Parathyroid adenoma (tissue), 2 donors: ENCODE results near the gene LRSAM1.

Experiments used
- H2AFZ ChIP-seq: fragments of 300-600 bp; sonication (generic); one replicate; pipeline ENCODE4 v1.7.0; 2017; ENCODE audit warnings: antibody characterized with exemption, mild to moderate bottlenecking
- H3K27ac ChIP-seq: fragments of 300-600 bp; sonication (generic); one replicate; pipeline ENCODE4 v1.7.0; 2017
- H3K27me3 ChIP-seq: fragments of 300-600 bp; sonication (generic); one replicate; pipeline ENCODE4 v1.7.0; 2017; ENCODE audit warnings: low read length; ENCODE audit not compliant: control insufficient read depth, insufficient read depth
- H3K36me3 ChIP-seq: fragments of 300-600 bp; sonication (generic); one replicate; pipeline ENCODE4 v1.7.0; 2017; ENCODE audit warnings: low read length; ENCODE audit not compliant: control insufficient read depth, insufficient read depth
- H3K4me1 ChIP-seq: fragments of 300-600 bp; sonication (generic); one replicate; pipeline ENCODE4 v1.7.0; 2017; ENCODE audit warnings: control low read depth
- H3K4me2 ChIP-seq: fragments of 300-600 bp; sonication (generic); one replicate; pipeline ENCODE4 v1.7.0; 2017; ENCODE audit warnings: low read length
- H3K4me3 ChIP-seq: fragments of 300-600 bp; sonication (generic); one replicate; pipeline ENCODE4 v1.7.0; 2017; ENCODE audit warnings: low read depth, low read length
- H3K79me2 ChIP-seq: fragments of 300-600 bp; sonication (generic); one replicate; pipeline ENCODE4 v1.7.0; 2017; ENCODE audit warnings: control low read depth
- H3K9ac ChIP-seq: fragments of 300-600 bp; sonication (generic); one replicate; pipeline ENCODE4 v1.7.0; 2017; ENCODE audit warnings: mild to moderate bottlenecking
- H3K9me3 ChIP-seq: fragments of 300-600 bp; sonication (generic); one replicate; pipeline ENCODE4 v1.7.0; 2017; ENCODE audit warnings: low read length; ENCODE audit not compliant: control insufficient read depth
- CTCF ChIP-seq: fragments of 300-600 bp; sonication (generic); IDR thresholded peaks from one replicate; pipeline ENCODE4 v1.7.0; 2017; ENCODE audit warnings: antibody characterized with exemption, mild to moderate bottlenecking
- donor health status: primary hyperparathyroidism.

The LRSAM1 gene

GRCh38 chr9:127529671-127530070 lies 78.4 kb downstream of the LRSAM1 start:
- no peak for TF ChIP-seq CTCF
- Histone ChIP-seq H3K4me3 (no peak overlapping the region), H3K9ac (no peak overlapping the region), H2AFZ (no peak overlapping the region), H3K79me2 (no peaks in the 10 kb centered on the region), H3K36me3 (no peaks in the 10 kb centered on the region), H3K27me3 (no peaks in the 10 kb centered on the region), H3K4me2 (no peak overlapping the region), H3K27ac (no peak overlapping the region), H3K9me3 (no peaks in the 10 kb centered on the region), H3K4me1 (peaks cover 8% of the 10 kb centered on the region)

DNA sequence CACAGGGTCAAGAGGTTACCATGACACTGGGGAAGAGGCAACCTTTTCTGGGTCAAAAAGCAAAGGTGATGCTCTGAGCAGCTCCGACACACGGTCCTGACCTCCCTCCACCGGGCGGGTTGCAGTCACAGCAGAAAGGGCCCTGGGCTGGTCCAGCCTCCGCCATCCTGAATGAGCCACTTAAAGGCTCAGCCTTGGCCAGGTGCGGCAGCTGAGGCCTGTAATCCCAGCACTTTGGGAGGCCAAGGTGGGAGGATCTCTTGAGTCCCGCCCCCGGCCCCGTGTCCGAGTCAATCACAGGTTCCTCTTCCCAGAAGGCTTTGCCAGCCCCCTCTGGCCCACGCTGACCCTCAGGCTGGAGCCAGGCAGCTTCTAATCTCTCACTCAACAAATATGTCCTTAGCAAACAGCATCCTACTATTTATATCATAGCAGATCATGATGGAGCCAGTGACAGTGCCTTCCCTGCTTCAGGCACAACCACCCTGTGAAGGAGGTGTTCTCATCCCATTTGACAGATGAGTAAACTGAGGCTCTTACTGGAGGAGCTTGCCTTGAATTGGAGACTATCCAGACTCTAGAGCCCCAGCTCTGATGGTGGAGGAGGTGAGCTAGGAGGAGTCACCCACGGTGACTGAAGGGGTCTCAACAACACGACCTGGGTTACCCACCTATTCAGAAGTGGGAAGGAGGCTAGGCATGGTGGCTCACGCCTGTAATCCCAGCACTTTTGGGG lies 79.1 kb downstream of the LRSAM1 start:
- Histone ChIP-seq H3K27ac (no peak overlapping the region), H3K36me3 (no peaks in the 10 kb centered on the region), H3K4me1 (peaks cover 8% of the 10 kb centered on the region), H3K79me2 (no peaks in the 10 kb centered on the region), H3K27me3 (no peaks in the 10 kb centered on the region), H3K9ac (no peak overlapping the region), H2AFZ (no peak overlapping the region), H3K9me3 (no peaks in the 10 kb centered on the region), H3K4me2 (no peak overlapping the region), H3K4me3 (no peak overlapping the region)
- no peak for TF ChIP-seq CTCF

- H3K27ac ChIP-seq: no peak overlapping the region
- no peaks in the 10 kb centered on the region for H3K79me2 ChIP-seq
- H3K36me3 ChIP-seq: no peaks in the 10 kb centered on the region
- no peak overlapping the region for H3K9ac ChIP-seq
- H3K9me3 ChIP-seq: no peaks in the 10 kb centered on the region
- peaks cover 8% of the 10 kb centered on the region for H3K4me1 ChIP-seq
- H2AFZ ChIP-seq: no peak overlapping the region
- H3K4me2 ChIP-seq: no peak overlapping the region
- no peak overlapping the region for H3K4me3 ChIP-seq
- no peaks in the 10 kb centered on the region for H3K27me3 ChIP-seq
- no peak for TF ChIP-seq CTCF
Observed at GRCh38 chr9:127531676-127532075, 80.4 kb downstream of the LRSAM1 start.

GRCh38 chr9:127534250-127534906 lies 83.1 kb downstream of the LRSAM1 start:
- no peaks in the 10 kb centered on the region for H3K9me3 ChIP-seq
- H3K4me1 ChIP-seq: no peaks in the 10 kb centered on the region
- no peak overlapping the region for H3K4me3 ChIP-seq
- no peak overlapping the region for H3K27ac ChIP-seq
- no peaks in the 10 kb centered on the region for H3K27me3 ChIP-seq
- H3K9ac ChIP-seq: no peak overlapping the region
- H3K4me2 ChIP-seq: no peak overlapping the region
- TF ChIP-seq CTCF: no peak
- H2AFZ ChIP-seq: no peak overlapping the region
- H3K36me3 ChIP-seq: no peaks in the 10 kb centered on the region
- H3K79me2 ChIP-seq: peaks cover 3% of the 10 kb centered on the region
